Right renal pelvis (tissue), 4 donors: ENCODE data around the gene ZNF415. TPM values are rescaled to one million over a fixed set of nuclear protein-coding genes. Genes with fewer than 3 reads are reported as not detected.
A peak's percentile ranks its signal among the peaks of the same experiment; 100 is the strongest.
"Not testable (repeated sequence)": the region's sequence is repeated elsewhere in the genome, so short reads cannot be mapped to it uniquely, and the experiment has no call there.

Experiments
- DNase-seq, 4 donors: peaks; one replicate each; pipeline ENCODE4 v3.0.0-alpha.2; 2013; ENCODE audit warnings: low read depth in 4 of 4, low spot score in 3 of 4, missing footprints in 1 of 4
- polyA plus RNA-seq, 4 donors: library from polyadenylated mRNA; unstranded; fragments of 120-200 nt; gene quantifications; one replicate each; pipeline ENCODE4 v1.2.1, GENCODE V29; 2013; ENCODE audit not compliant: insufficient read length in 4 of 4

The ZNF415 gene
- 10 to 100 TPM; 17.6 to 26.7 (median 23.8) TPM for polyA plus RNA-seq

GRCh38 chr19:53132141-53132991 is at the start of gene ZNF415:
Gene ZNF415 (minus strand): TSS chr19:53132910. CDS start chr19:53122676, 10,234 bp downstream.
- peak; percentile 78 to 86 (median 82) for DNase-seq

DNA sequence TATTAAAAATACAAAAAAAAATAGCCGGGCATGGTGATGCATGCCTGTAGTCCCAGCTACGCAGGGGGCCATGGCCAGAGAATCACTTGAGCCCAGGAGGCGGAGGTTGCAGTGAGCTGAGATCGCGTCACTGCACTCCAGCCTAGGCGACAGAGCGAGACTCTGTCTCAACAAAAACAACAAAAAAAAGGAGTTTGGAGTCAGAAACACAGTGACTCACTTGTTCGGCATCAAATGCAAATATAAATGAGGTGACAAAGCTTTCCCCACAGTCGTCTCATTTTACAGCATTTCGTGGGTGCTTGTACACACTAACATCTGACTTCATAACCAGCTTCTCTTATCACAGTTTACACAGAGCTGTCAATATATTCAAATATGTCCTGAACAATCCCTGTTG is 49.5 kb upstream of the ZNF415 start:
- DNase-seq: no peak

DNA sequence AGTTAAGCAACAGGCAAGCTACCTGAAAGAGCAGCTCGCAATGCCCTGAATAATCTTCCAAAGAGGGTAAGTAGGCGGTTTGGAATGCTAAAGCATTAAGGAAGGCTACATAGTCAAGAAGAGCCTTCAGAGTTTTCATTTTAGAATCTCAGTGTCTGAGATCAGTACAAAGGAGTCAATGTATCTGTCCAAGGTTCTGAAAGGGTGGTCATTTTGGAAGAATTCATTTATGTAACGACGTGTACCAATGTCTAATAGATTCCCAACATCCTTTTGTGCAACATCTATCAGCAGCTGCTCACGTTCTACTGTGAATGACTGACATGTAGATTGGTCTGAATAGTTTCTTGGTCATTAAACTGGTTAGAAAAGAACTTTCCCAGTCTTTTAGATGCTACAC is 45.3 kb upstream of the ZNF415 start:
- no peak for DNase-seq

GRCh38 chr19:53172889-53173288 is 40.2 kb upstream of the ZNF415 start:
- DNase-seq: no peak

DNA sequence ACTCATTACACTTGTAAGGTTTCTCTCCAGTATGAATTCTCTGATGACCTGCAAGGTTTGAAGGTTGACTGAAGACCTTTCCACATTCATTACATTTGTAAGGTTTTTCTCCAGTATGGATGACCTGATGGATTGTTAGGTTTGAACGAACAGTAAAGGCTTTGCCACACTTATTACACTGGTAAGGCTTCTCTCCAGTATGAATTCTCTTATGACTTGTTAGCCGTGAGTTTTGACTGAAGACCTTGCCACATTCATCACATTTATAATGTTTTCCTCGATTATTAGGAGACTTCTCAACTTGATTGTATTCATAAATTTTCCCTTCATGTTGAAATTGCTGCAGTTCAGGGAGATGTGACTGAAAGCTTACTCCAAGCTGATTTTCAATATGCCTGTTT is 33.0 kb upstream of the ZNF415 start:
- DNase-seq: no peak

GRCh38 chr19:53161123-53161522 is 28.4 kb upstream of the ZNF415 start:
- DNase-seq: no peak

- no peak for DNase-seq
Measured at GRCh38 chr19:53160350-53160749, 27.6 kb upstream of the ZNF415 start.

DNA sequence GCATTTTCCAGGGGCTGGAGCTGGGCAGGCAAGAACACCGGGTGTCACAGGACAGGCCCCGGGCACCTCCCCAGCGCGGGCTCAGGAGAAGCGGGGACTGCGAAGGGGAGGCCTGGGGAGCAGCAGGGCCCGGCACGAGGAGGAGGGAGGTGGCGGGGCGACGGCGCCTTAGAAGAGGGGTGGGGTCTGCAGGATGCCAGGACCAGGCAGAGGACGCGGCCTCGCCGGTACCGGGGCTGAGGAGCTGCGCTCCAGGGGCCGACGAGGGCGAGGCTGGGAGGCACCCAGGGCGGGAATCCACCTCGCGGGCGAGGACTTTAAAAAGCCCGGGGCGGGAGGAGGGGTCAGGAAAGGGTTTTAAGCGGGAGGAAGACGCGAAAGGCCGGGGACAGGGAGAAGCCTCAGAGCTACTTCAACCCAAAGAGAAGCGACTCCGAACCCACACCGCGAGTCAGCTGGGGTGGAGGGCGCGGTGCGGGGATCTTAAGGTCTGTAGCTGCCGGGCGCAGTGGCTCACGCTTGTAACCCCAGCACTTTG is 25.5 kb upstream of the ZNF415 start:
- DNase-seq: peak in 2 of 4 donors; percentile 5 to 10

DNA sequence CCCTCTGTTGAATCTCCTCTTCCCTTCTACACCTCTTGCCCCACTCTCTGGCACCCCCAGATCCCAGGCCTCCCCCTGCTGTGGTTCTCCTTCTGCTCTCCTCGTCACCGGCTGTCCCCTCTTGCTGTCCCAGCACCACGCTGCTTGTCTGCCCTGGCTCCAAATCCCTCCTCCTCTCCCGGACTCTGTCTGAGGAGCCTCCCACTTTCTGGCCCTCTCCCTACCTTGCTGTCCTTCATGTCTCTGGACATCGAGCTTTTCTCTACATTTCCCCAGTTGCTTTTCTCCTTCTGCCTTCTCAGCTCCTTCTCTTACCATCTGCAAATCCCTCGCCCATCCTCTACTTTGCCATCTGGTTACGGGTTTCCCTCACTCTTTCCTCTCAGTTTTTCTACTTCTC is 24.9 kb upstream of the ZNF415 start:
- peak in 1 of 4 donors; percentile 7 for DNase-seq

GRCh38 chr19:53156850-53157249 is 24.1 kb upstream of the ZNF415 start:
- DNase-seq: no peak

- no peak for DNase-seq
Measured at GRCh38 chr19:53147645-53148044, 14.9 kb upstream of the ZNF415 start.

GRCh38 chr19:53140351-53140750 is 7.6 kb upstream of the ZNF415 start:
- no peak for DNase-seq

DNA sequence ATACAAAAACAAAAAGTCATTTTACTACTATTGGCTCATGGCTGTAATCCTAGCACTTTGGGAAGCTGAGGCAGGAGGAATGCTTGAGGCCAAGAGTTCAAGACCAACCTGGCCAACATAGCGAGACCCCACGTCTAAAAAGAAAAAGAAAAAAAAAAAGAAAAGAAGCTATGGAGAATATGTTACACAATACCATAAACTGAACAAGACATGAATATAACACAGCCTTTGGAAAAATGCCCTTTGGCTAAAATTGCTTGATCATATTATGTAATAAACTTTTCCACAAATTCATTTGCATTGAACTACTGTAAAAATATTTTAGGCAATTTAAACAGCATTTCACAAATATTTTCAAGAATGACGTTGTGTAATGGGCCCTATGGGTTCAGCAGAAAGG is 3.7 kb upstream of the ZNF415 start:
- no peak for DNase-seq

- DNase-seq: no peak
Measured at GRCh38 chr19:53131727-53132126, 983 bp downstream of the ZNF415 start.

DNA sequence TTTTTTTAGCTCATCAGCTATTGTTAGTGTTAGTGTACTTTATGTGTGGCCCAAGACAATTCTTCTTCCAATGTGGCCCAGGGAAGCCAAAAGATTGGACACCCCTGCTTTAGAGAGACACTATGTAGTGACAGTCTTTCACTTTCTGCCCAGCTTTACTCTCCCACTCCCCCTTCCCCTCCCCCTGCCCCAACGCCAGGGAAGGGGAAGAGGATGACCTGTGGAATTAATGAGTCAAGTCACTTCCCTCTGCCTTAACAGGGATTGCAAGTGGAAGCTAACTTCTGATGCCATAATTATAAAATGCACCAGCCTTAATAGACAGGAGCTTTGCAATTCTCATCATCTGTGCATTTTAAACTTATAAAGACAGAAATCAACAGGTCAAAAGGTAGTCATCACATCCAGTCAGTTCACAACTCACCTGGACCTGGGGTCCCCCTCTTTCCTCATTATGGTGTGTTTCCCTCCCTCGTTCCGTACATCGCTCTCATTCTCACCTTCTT is 1.6 kb downstream of the ZNF415 start:
- DNase-seq: no peak

DNA sequence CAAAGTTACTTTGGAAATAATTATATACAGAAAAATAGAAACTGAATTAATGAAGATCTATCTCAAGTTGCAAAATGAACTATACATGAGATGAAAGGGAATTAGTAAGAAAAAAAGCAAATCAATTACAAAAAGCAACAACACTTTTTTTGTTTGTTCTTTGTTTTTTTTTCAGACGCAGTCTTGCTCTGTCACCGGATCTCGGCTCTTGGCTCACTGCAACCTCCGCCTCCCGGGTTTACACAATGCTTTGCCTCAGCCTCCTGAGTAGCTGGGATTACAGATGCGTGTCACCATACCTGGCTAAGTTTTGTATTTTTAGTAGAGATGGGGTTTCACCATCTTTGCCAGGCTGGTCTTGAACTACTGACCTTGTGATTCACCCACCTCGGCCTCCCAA is 2.2 kb downstream of the ZNF415 start:
- DNase-seq: no peak

- DNase-seq: not testable (repeated sequence)
Measured at GRCh38 chr19:53126733-53127526, 5.8 kb downstream of the ZNF415 start.

- DNase-seq: no peak
Measured at GRCh38 chr19:53123400-53123799, 9.3 kb downstream of the ZNF415 start.

GRCh38 chr19:53112286-53112685 is 20.4 kb downstream of the ZNF415 start:
- no peak for DNase-seq

- no peak for DNase-seq
Measured at GRCh38 chr19:53109527-53109926, 23.2 kb downstream of the ZNF415 start.
